Measurements from ENCODE around the gene LRBA.

The LRBA gene

DNA sequence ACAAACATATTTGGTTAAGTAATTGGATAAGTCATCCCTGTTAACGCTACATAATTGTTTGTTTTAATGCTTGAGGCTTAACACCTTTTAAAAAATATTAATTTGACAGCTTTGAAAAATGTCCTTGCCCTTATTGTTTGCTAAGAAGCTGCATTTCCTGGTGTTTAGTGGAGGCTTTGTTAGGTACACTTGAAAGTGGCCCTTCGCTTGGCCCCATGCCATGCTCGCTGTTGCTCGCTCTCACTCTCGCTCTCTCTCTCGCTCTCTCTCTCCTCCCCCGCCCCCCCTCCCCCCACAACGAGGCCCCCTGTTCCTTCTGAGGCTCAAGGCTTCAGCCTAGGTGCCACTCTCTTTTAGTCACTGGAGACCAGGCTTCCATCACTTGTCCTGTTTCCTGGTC is 797.3 kb downstream of the LRBA start:
- Histone ChIP-seq H3K9me3 (ENCODE audit: control insufficient read depth, low read length) (no peaks in the 10 kb centered on the region), H2BK15ac (ENCODE audit: low read depth, poor library complexity, severe bottlenecking) (no peak overlapping the region), H2AFZ (ENCODE audit: low read depth, low read length) (no peak overlapping the region), H3K18ac (ENCODE audit: low read depth in 1 of 2, low read length in 2 of 2) (no peak overlapping the region), H3K9ac (ENCODE audit: low read length) (no peak overlapping the region), H2BK120ac (ENCODE audit: low read depth, low read length) (no peak overlapping the region), H3K4me3 (ENCODE audit: insufficient read depth in 1 of 2, low read depth in 1 of 2, low read length in 2 of 2) (no peak overlapping the region), H2AK5ac (ENCODE audit: low read length, severe bottlenecking) (no peak overlapping the region), H3K23ac (ENCODE audit: low read length in 2 of 2) (no peak overlapping the region), H3K4me1 (ENCODE audit: control insufficient read depth, insufficient read depth, low read depth, low read length) (peaks cover 5% of the 10 kb centered on the region), H3K79me1 (replicated peaks; ENCODE audit: low read length, poor library complexity, severe bottlenecking) (peaks cover 2% of the 10 kb centered on the region), H2BK12ac (ENCODE audit: low read length in 2 of 2) (no peak overlapping the region), H3K4ac (ENCODE audit: low read depth in 1 of 2, low read length in 2 of 2) (no peak overlapping the region), H3K27me3 (ENCODE audit: control insufficient read depth in 1 of 2, insufficient read depth in 1 of 2, low read length in 2 of 2) (no peaks in the 10 kb centered on the region), H4K8ac (ENCODE audit: low read length) (no peak overlapping the region), H3K14ac (ENCODE audit: low read length in 2 of 2) (no peak overlapping the region), H3K27ac (ENCODE audit: low read length, poor library complexity, severe bottlenecking) (no peak overlapping the region), H3K4me2 (ENCODE audit: low read length, poor library complexity, severe bottlenecking) (no peak overlapping the region), H4K91ac (ENCODE audit: low read length) (no peak overlapping the region), H3K36me3 (ENCODE audit: control insufficient read depth in 1 of 2, insufficient read depth in 2 of 2, low read depth in 1 of 2, low read length in 2 of 2) (no peaks in the 10 kb centered on the region), H2BK5ac (ENCODE audit: low read depth, low read length, poor library complexity, severe bottlenecking) (no peak overlapping the region)
- no peak for DNase-seq
- 97% methylated on average over 5 of the region's 8 CpGs for WGBS

GRCh38 chr4:150217192-150217591 is 797.9 kb downstream of the LRBA start:
- H3K36me3 ChIP-seq (ENCODE audit: control insufficient read depth in 1 of 2, insufficient read depth in 2 of 2, low read depth in 1 of 2, low read length in 2 of 2) = no peaks in the 10 kb centered on the region
- H3K23ac ChIP-seq (ENCODE audit: low read length in 2 of 2) = no peak overlapping the region
- no peaks in the 10 kb centered on the region for H3K9me3 ChIP-seq (ENCODE audit: control insufficient read depth, low read length)
- no peak overlapping the region for H3K14ac ChIP-seq (ENCODE audit: low read length in 2 of 2)
- H3K4me3 ChIP-seq (ENCODE audit: insufficient read depth in 1 of 2, low read depth in 1 of 2, low read length in 2 of 2) = no peak overlapping the region
- H3K9ac ChIP-seq (ENCODE audit: low read length) = no peak overlapping the region
- WGBS = 80% methylated on average over 1 of the region's 3 CpGs
- DNase-seq = peak; percentile 58
- H2BK5ac ChIP-seq (ENCODE audit: low read depth, low read length, poor library complexity, severe bottlenecking) = no peak overlapping the region
- H2BK120ac ChIP-seq (ENCODE audit: low read depth, low read length) = no peak overlapping the region
- no peak overlapping the region for H3K18ac ChIP-seq (ENCODE audit: low read depth in 1 of 2, low read length in 2 of 2)
- H2AFZ ChIP-seq (ENCODE audit: low read depth, low read length) = no peak overlapping the region
- no peak overlapping the region for H2BK15ac ChIP-seq (ENCODE audit: low read depth, poor library complexity, severe bottlenecking)
- H3K27me3 ChIP-seq (ENCODE audit: control insufficient read depth in 1 of 2, insufficient read depth in 1 of 2, low read length in 2 of 2) = no peaks in the 10 kb centered on the region
- peaks cover 4% of the 10 kb centered on the region for H3K4me1 ChIP-seq (ENCODE audit: control insufficient read depth, insufficient read depth, low read depth, low read length)
- no peak overlapping the region for H3K4ac ChIP-seq (ENCODE audit: low read depth in 1 of 2, low read length in 2 of 2)
- H3K4me2 ChIP-seq (ENCODE audit: low read length, poor library complexity, severe bottlenecking) = no peak overlapping the region
- no peak overlapping the region for H3K27ac ChIP-seq (ENCODE audit: low read length, poor library complexity, severe bottlenecking)
- peaks cover 2% of the 10 kb centered on the region for H3K79me1 ChIP-seq (replicated peaks; ENCODE audit: low read length, poor library complexity, severe bottlenecking)
- H4K91ac ChIP-seq (ENCODE audit: low read length) = no peak overlapping the region
- no peak overlapping the region for H4K8ac ChIP-seq (ENCODE audit: low read length)
- H2BK12ac ChIP-seq (ENCODE audit: low read length in 2 of 2) = no peak overlapping the region
- H2AK5ac ChIP-seq (ENCODE audit: low read length, severe bottlenecking) = no peak overlapping the region

DNA sequence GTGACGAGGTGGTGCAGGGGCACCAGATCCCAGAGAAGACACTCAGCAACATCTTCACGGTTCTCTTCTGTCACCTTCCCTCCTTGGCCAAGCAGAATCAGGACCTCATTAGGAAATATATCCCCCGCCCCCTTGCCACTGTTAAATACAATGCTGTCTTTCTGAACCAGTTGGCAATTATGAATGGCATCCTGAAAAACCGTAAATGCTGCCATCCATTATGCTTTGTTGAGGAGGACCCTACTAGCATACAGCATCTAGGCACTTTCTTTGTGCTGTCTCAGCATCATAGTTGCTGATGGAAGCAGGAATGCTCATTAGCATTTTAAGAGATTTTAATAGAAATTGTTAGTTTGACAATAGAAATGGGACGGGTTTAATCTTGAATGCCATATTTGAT is 798.4 kb downstream of the LRBA start:
- no peak overlapping the region for H3K9ac ChIP-seq (ENCODE audit: low read length)
- H2AK5ac ChIP-seq (ENCODE audit: low read length, severe bottlenecking) = peak overlapping the region; percentile 88
- no peak overlapping the region for H3K14ac ChIP-seq (ENCODE audit: low read length in 2 of 2)
- no peak for DNase-seq
- H3K23ac ChIP-seq (ENCODE audit: low read length in 2 of 2) = no peak overlapping the region
- H3K4ac ChIP-seq (ENCODE audit: low read depth in 1 of 2, low read length in 2 of 2) = peak overlapping the region in 1 of 2 experiments; percentile 64
- H3K79me1 ChIP-seq (replicated peaks; ENCODE audit: low read length, poor library complexity, severe bottlenecking) = peaks cover 2% of the 10 kb centered on the region
- no peak overlapping the region for H2BK120ac ChIP-seq (ENCODE audit: low read depth, low read length)
- no peak overlapping the region for H2BK15ac ChIP-seq (ENCODE audit: low read depth, poor library complexity, severe bottlenecking)
- no peak overlapping the region for H4K8ac ChIP-seq (ENCODE audit: low read length)
- no peak overlapping the region for H3K27ac ChIP-seq (ENCODE audit: low read length, poor library complexity, severe bottlenecking)
- H2BK5ac ChIP-seq (ENCODE audit: low read depth, low read length, poor library complexity, severe bottlenecking) = no peak overlapping the region
- peak overlapping the region in 1 of 2 experiments; percentile 21 for H3K18ac ChIP-seq (ENCODE audit: low read depth in 1 of 2, low read length in 2 of 2)
- peaks cover 4% of the 10 kb centered on the region for H3K4me1 ChIP-seq (ENCODE audit: control insufficient read depth, insufficient read depth, low read depth, low read length)
- H2AFZ ChIP-seq (ENCODE audit: low read depth, low read length) = no peak overlapping the region
- H3K36me3 ChIP-seq (ENCODE audit: control insufficient read depth in 1 of 2, insufficient read depth in 2 of 2, low read depth in 1 of 2, low read length in 2 of 2) = no peaks in the 10 kb centered on the region
- H3K9me3 ChIP-seq (ENCODE audit: control insufficient read depth, low read length) = no peaks in the 10 kb centered on the region
- WGBS = over 99% methylated on average over 4 of the region's 5 CpGs
- H2BK12ac ChIP-seq (ENCODE audit: low read length in 2 of 2) = peak overlapping the region in 1 of 2 experiments; percentile 23
- H3K4me2 ChIP-seq (ENCODE audit: low read length, poor library complexity, severe bottlenecking) = no peak overlapping the region
- H3K27me3 ChIP-seq (ENCODE audit: control insufficient read depth in 1 of 2, insufficient read depth in 1 of 2, low read length in 2 of 2) = no peaks in the 10 kb centered on the region
- H4K91ac ChIP-seq (ENCODE audit: low read length) = no peak overlapping the region
- H3K4me3 ChIP-seq (ENCODE audit: insufficient read depth in 1 of 2, low read depth in 1 of 2, low read length in 2 of 2) = no peak overlapping the region

GRCh38 chr4:150215601-150216000 is 799.5 kb downstream of the LRBA start:
- Histone ChIP-seq H3K23ac (ENCODE audit: low read length in 2 of 2) (no peak overlapping the region), H3K9me3 (ENCODE audit: control insufficient read depth, low read length) (no peaks in the 10 kb centered on the region), H4K8ac (ENCODE audit: low read length) (no peak overlapping the region), H3K27me3 (ENCODE audit: control insufficient read depth in 1 of 2, insufficient read depth in 1 of 2, low read length in 2 of 2) (no peaks in the 10 kb centered on the region), H2BK15ac (ENCODE audit: low read depth, poor library complexity, severe bottlenecking) (no peak overlapping the region), H2BK12ac (ENCODE audit: low read length in 2 of 2) (peak overlapping the region in 1 of 2 experiments; percentile 31), H3K4ac (ENCODE audit: low read depth in 1 of 2, low read length in 2 of 2) (no peak overlapping the region), H2BK5ac (ENCODE audit: low read depth, low read length, poor library complexity, severe bottlenecking) (no peak overlapping the region), H3K9ac (ENCODE audit: low read length) (no peak overlapping the region), H2BK120ac (ENCODE audit: low read depth, low read length) (no peak overlapping the region), H3K4me1 (ENCODE audit: control insufficient read depth, insufficient read depth, low read depth, low read length) (peaks cover 4% of the 10 kb centered on the region), H2AFZ (ENCODE audit: low read depth, low read length) (no peak overlapping the region), H3K27ac (ENCODE audit: low read length, poor library complexity, severe bottlenecking) (no peak overlapping the region), H3K18ac (ENCODE audit: low read depth in 1 of 2, low read length in 2 of 2) (no peak overlapping the region), H3K14ac (ENCODE audit: low read length in 2 of 2) (no peak overlapping the region), H4K91ac (ENCODE audit: low read length) (no peak overlapping the region), H3K79me1 (replicated peaks; ENCODE audit: low read length, poor library complexity, severe bottlenecking) (peaks cover 2% of the 10 kb centered on the region), H3K4me3 (ENCODE audit: insufficient read depth in 1 of 2, low read depth in 1 of 2, low read length in 2 of 2) (no peak overlapping the region), H2AK5ac (ENCODE audit: low read length, severe bottlenecking) (no peak overlapping the region), H3K36me3 (ENCODE audit: control insufficient read depth in 1 of 2, insufficient read depth in 2 of 2, low read depth in 1 of 2, low read length in 2 of 2) (no peaks in the 10 kb centered on the region), H3K4me2 (ENCODE audit: low read length, poor library complexity, severe bottlenecking) (no peak overlapping the region)
- no peak for DNase-seq
- WGBS = 98% methylated on average over 2 of the region's 3 CpGs
